Esophagus squamous epithelium (tissue), 5 donors: ENCODE data around the gene DCDC2C. TPM values are rescaled to one million over a fixed set of nuclear protein-coding genes. Genes with fewer than 3 reads are reported as not detected.
"Not testable (repeated sequence)": the region's sequence is repeated elsewhere in the genome, so short reads cannot be mapped to it uniquely, and the experiment has no call there.

Source experiments
- DNase-seq: peaks from one replicate; lab custom pipeline; 2025; lab: John Stamatoyannopoulos, UW
- H3K27ac ChIP-seq, 4 donors: fragments of 200-600 bp; sonication (generic); one replicate each; pipeline ENCODE4 v1.5.1; 2016 to 2019; ENCODE audit warnings: mild to moderate bottlenecking in 1 of 4
- H3K27me3 ChIP-seq, 4 donors: fragments of 200-600 bp; sonication (generic); 1 replicate in 3 of 4; 2 replicates in 1 of 4; pipeline versions ENCODE4 v1.5.1 to v1.6.0; 2017 to 2021; ENCODE audit warnings: antibody characterized with exemption in 1 of 4
- H3K36me3 ChIP-seq, 3 donors: fragments of 200-600 bp; sonication (generic); one replicate each; pipeline ENCODE4 v1.5.1; 2016 to 2019
- H3K4me1 ChIP-seq, 3 donors: fragments of 200-600 bp; sonication (generic); one replicate each; pipeline ENCODE4 v1.5.1; 2017 to 2019
- H3K4me3 ChIP-seq, 4 donors: fragments of 200-600 bp; sonication (generic); 1 replicate in 3 of 4; 2 replicates in 1 of 4; pipeline ENCODE4 v1.5.1; 2016 to 2019; ENCODE audit warnings: mild to moderate bottlenecking in 2 of 4, moderate library complexity in 1 of 4
- H3K9me3 ChIP-seq, 3 donors: fragments of 200-600 bp; sonication (generic); one replicate each; pipeline ENCODE4 v1.5.1; 2016 to 2019
- POLR2A ChIP-seq, 4 donors: fragments of 450-650 bp; IDR thresholded peaks; one replicate each; pipeline ENCODE4 v1.6.1; 2017; ENCODE audit warnings: antibody characterized with exemption in 4 of 4, mild to moderate bottlenecking in 4 of 4, moderate library complexity in 3 of 4
- WGBS, 2 donors: methylation state at CpG; one replicate each; pipeline ENCODE4 v1.1.5; 2018; 5-methylcytosine and 5-hydroxymethylcytosine counted together
- intact Hi-C: fragments of 100-400 bp; cut with DNase I; formaldehyde crosslinking; loops from one replicate; pipeline ENCODE4 v1.15.0; 2022
- total RNA-seq, 4 donors: library from RNA; depleted of rRNA; stranded (reverse); fragments of >200 nt; gene quantifications; one replicate each; pipeline ENCODE4 v1.1.0, GENCODE V29; 2016
- TF ChIP-seq, protein P1 (sequence below), 6 experiments: fragments of 450-650 bp in 4 of 6; fragments of 200-600 bp in 2 of 6; sonication (generic) in 2 of 6; IDR thresholded peaks; one replicate each; pipeline ENCODE4 v1.5.1; 2016 to 2019; ENCODE audit warnings: antibody characterized with exemption in 6 of 6, mild to moderate bottlenecking in 4 of 6, moderate library complexity in 4 of 6
- donor health status: DM: yes; HTN: yes; CAD: no.

The DCDC2C gene
- total RNA-seq, 4 donors from 2014 or later = not detected

DNA sequence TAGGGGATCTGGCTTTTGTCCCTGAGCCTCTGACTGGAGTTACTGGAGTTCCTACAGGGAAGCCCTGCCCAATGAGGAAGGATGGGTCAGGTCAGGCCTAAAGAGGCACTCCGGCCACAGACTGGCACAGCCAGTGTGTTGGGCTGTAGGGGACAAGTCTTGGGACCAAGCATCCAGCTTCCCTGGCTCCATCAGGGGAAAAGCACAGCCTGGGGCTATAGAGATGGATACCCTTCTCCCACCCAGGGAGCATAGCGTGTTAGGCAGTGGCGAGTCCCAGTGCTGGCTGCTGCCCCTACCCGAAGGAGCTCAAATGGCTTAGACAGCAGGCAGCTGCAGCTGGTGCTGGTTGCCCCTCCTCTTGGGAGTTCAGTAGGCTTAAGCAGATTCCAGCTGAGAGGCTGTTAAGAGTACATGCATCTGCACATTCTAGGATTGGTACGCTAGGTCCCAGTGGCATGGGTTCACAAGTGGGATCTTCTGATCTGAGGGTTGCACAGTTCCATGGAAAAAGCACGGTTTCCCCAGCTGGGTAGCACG, 111.4 kb downstream of the DCDC2C start:
- no peak overlapping the region for H3K27ac ChIP-seq
- intact Hi-C loops = no loop called here
- WGBS, 2 donors = 92 to 93% methylated on average over 2 to 3 of the region's 7 CpGs

DNA sequence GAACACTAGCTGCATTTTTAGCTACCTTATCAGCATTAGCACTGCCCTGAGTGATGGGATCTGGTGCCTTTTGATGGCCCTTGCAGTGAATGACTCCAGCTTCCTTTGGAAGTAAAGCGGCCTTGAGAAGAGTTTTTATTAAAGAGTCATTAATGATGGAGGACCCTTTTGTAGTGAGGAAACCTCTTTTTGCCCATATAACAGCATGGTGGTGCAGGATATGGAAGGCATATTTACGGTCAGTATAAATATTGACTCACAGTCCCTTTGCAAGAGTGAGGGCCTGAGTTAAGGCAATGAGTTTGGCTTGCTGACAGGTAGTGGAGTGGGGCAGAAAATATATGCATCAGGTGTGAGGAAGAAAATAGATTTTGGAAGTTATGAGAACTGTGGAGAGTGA, 113.8 kb downstream of the DCDC2C start:
- H3K27me3 ChIP-seq, H3K36me3 ChIP-seq, H3K27ac ChIP-seq, H3K4me1 ChIP-seq, intact Hi-C loops, H3K4me3 ChIP-seq, DNase-seq: not testable (repeated sequence)
- H3K9me3 ChIP-seq = peaks cover 0 to 27% (median 8%) of the 10 kb centered on the region in 3 donors
- WGBS, 2 donors = 53 to 59% methylated on average over 2 of the region's 2 CpGs

More for the DNA sequence above, 111.4 kb downstream of the DCDC2C start:
- H3K4me3 ChIP-seq = no peak overlapping the region
- no peaks in the 10 kb centered on the region for H3K27me3 ChIP-seq
- no peaks in the 10 kb centered on the region for H3K4me1 ChIP-seq
- H3K36me3 ChIP-seq = no peaks in the 10 kb centered on the region
- TF ChIP-seq POLR2A (IDR thresholded peaks at IDR 0.05) = no peak
- TF ChIP-seq, protein P1, sequence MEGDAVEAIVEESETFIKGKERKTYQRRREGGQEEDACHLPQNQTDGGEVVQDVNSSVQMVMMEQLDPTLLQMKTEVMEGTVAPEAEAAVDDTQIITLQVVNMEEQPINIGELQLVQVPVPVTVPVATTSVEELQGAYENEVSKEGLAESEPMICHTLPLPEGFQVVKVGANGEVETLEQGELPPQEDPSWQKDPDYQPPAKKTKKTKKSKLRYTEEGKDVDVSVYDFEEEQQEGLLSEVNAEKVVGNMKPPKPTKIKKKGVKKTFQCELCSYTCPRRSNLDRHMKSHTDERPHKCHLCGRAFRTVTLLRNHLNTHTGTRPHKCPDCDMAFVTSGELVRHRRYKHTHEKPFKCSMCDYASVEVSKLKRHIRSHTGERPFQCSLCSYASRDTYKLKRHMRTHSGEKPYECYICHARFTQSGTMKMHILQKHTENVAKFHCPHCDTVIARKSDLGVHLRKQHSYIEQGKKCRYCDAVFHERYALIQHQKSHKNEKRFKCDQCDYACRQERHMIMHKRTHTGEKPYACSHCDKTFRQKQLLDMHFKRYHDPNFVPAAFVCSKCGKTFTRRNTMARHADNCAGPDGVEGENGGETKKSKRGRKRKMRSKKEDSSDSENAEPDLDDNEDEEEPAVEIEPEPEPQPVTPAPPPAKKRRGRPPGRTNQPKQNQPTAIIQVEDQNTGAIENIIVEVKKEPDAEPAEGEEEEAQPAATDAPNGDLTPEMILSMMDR (IDR thresholded peaks at IDR 0.05) = no peak
- DNase-seq = no peak
- H3K9me3 ChIP-seq = peaks cover 0 to 27% (median 8%) of the 10 kb centered on the region in 3 donors

DNA sequence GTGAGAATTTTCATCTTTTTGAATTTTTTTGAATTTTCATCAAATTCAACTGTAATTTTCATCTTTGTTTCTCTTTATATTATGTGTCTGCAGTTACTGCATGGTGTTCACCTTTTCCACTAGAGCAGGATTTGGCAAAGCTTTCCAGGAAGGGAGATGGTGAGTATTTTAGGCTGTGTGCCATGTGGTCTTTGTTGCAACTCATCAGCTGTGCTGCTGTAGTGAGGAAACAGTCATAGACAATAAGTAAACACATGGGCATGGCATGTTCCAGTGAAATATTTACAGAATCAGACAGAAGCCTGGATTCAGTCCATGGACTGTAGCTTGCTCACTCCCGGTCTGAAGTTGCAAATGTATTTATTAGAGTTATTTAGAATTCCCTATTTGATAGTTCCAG, 120.4 kb downstream of the DCDC2C start:
- 5 to 18% methylated on average over 1 of the region's 1 CpG for WGBS, 2 donors
- H3K36me3 ChIP-seq = no peaks in the 10 kb centered on the region
- H3K4me3 ChIP-seq = no peak overlapping the region
- no peak overlapping the region for H3K27ac ChIP-seq
- no peak for TF ChIP-seq POLR2A (IDR thresholded peaks at IDR 0.05)
- TF ChIP-seq, protein P1 (IDR thresholded peaks at IDR 0.05) = no peak
- no peaks in the 10 kb centered on the region for H3K4me1 ChIP-seq
- intact Hi-C loops = no loop called here
- DNase-seq = no peak
- H3K27me3 ChIP-seq = no peaks in the 10 kb centered on the region
- no peaks in the 10 kb centered on the region for H3K9me3 ChIP-seq

DNA sequence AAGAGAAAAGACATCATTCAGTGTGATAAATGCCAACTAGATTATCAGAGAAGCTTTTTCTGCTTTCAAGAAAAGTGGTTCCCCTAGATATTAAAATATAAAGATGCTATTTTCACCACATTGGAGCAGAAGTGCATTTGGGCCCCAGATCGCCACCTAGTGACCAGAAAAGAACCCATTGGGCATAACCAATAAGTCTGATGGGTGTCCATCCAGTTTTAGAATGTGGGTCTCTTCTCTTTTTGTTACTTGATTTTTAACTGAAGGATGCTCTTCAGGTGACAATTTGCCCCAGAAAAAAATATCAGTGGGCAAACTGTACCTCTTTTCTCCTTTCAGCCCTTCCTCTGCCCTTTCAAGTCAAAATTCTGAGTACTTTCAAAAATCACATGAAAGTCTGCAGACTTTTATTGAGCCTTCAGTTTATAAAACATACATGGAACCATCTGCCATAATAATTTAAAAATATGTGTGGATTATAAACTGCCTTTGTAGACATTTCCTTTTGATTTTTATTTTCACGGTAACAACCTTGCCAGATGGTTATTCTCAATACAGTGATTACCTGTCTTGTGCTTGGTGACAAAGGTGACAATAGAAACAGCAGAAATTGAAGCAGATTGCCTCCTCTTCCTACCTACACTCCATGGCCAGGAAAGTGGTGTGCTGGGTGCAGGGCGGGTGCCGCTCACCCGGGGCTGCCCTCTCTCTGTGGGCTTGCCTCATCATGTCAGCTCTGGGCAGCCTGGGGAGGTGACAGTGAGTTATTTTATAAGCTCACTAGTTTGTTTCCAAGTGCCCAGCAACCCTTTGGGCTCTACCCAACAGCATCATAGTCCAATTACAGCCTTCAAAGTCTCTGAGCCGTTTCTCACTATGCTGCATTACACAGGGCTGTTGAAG, 124.5 kb downstream of the DCDC2C start:
- 36 to 39% methylated on average over 5 to 6 of the region's 6 CpGs for WGBS, 2 donors
- Histone ChIP-seq H3K27ac (no peak overlapping the region), H3K36me3 (no peaks in the 10 kb centered on the region), H3K9me3 (no peaks in the 10 kb centered on the region), H3K27me3 (no peaks in the 10 kb centered on the region), H3K4me3 (no peak overlapping the region), H3K4me1 (no peaks in the 10 kb centered on the region)
- no peak for DNase-seq
- intact Hi-C loops = no loop called here
- TF ChIP-seq, protein P1 (IDR thresholded peaks at IDR 0.05) = peak in 2 of 6 experiments; percentile 30 to 38
- TF ChIP-seq POLR2A (IDR thresholded peaks at IDR 0.05) = no peak

DNA sequence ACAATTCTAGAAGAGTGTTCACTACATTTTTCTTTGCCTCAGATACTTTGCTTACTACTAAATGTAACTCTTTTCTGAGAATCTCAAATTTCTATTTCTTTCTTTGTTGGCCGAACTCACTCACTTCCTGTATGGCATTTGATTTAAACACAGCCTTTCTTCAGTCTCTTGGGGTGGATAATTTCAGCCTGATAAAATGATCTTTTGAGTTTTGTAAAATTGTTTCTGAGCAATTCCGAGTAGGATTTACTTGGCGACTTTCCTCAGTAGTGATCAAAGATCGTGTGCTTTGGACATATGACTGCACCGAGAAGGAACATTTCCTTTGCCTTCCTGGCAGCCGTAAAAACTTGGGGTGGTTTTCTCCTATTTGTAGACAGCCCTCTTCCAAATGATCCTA, 127.4 kb downstream of the DCDC2C start:
- no peaks in the 10 kb centered on the region for H3K27me3 ChIP-seq
- H3K4me1 ChIP-seq = no peaks in the 10 kb centered on the region
- no peaks in the 10 kb centered on the region for H3K9me3 ChIP-seq
- H3K4me3 ChIP-seq = no peak overlapping the region
- 77 to 86% methylated on average over 6 of the region's 6 CpGs for WGBS, 2 donors
- H3K36me3 ChIP-seq = no peaks in the 10 kb centered on the region
- TF ChIP-seq, protein P1 (IDR thresholded peaks at IDR 0.05) = no peak
- TF ChIP-seq POLR2A (IDR thresholded peaks at IDR 0.05) = no peak
- H3K27ac ChIP-seq = no peak overlapping the region
- no peak for DNase-seq
- intact Hi-C loops = no loop called here
